ENCODE data around the gene CELF2.

GRCh38 chr10:11249152-11249807 is 231.6 kb downstream of the CELF2 start:
- TF ChIP-seq BACH2 (CRISPR knock-in tag; IDR thresholded peaks at IDR 0.05; ENCODE audit: borderline replicate concordance) (no peak), ZNF70 (CRISPR knock-in tag; IDR thresholded peaks at IDR 0.05) (no peak), ZNF8 (CRISPR knock-in tag; IDR thresholded peaks at IDR 0.05) (no peak), ZNF565 (CRISPR knock-in tag; conservative IDR thresholded peaks at IDR 0.05; ENCODE audit: low read depth) (no peak), CREB5 (CRISPR knock-in tag; IDR thresholded peaks at IDR 0.05; ENCODE audit: low read depth) (no peak), TOX (CRISPR knock-in tag; IDR thresholded peaks at IDR 0.05; ENCODE audit: borderline replicate concordance) (no peak), ARNTL (CRISPR knock-in tag; IDR thresholded peaks at IDR 0.05; ENCODE audit: borderline replicate concordance, low read depth) (no peak), ZFP30 (CRISPR knock-in tag; IDR thresholded peaks at IDR 0.05) (no peak), RARB (CRISPR knock-in tag; IDR thresholded peaks at IDR 0.05) (no peak), ESRRG (CRISPR knock-in tag; IDR thresholded peaks at IDR 0.05) (no peak)

Data from SK-N-SH treated with all-trans-retinoic acid at 6 μM for 48 hours (cell line).